Right cardiac atrium (tissue), 5 donors: ENCODE data around the gene MCM10. TPM values are rescaled to one million over a fixed set of nuclear protein-coding genes. Genes with fewer than 3 reads are reported as not detected.

Experiments used
- ATAC-seq, 2 donors: fragments of 200-7000 bp; cut with Tn5 transposase; one replicate each; pipeline versions ENCODE4 v1.8.0 to v1.9.1; 2020; ENCODE audit warnings: moderate library complexity in 2 of 2, mild to moderate bottlenecking in 1 of 2
- DNase-seq, 3 donors: peaks; one replicate each; pipeline ENCODE4 v3.0.0-alpha.2; 2020
- H3K27ac ChIP-seq: one replicate; pipeline ENCODE4 v1.5.1; 2013; ENCODE audit warnings: mild to moderate bottlenecking, low read length, control low read depth, moderate library complexity
- H3K27me3 ChIP-seq: one replicate; pipeline ENCODE4 v1.6.1; 2013; ENCODE audit not compliant: control insufficient read depth, insufficient read depth
- H3K4me1 ChIP-seq: one replicate; pipeline ENCODE4 v1.6.1; 2013; ENCODE audit warnings: low read length; ENCODE audit not compliant: control insufficient read depth, insufficient read depth
- H3K4me3 ChIP-seq: one replicate; pipeline ENCODE4 v1.5.1; 2013; ENCODE audit warnings: low read length, control low read depth
- H3K9me3 ChIP-seq: one replicate; pipeline ENCODE4 v1.6.1; 2013; ENCODE audit warnings: low read length; ENCODE audit not compliant: control insufficient read depth
- WGBS: extraction: QIAGEN DNeasy Blood & Tissue Kit; methylation state at CpG from one replicate; pipeline ENCODE4 v1.1.7; 2013; 5-methylcytosine and 5-hydroxymethylcytosine counted together
- intact Hi-C, 4 donors: fragments of 100-400 bp; cut with DNase I; formaldehyde crosslinking; loops; one replicate each; pipeline versions ENCODE4 v1.11.0 to v1.14.0; 2022 to 2023
- polyA plus RNA-seq: library from polyadenylated mRNA; stranded (reverse); fragments of 200-250 nt; gene quantifications from one replicate; pipeline ENCODE4 v1.2.3, GENCODE V29; 2013
- total RNA-seq, 4 donors: library from RNA; stranded (reverse); fragmentation: NEBNext Ultra II Directional; extraction: Animal tissue kit (Norgen Biotek cat#: 25700); gene quantifications; one replicate each; pipeline ENCODE4 v1.2.1, GENCODE V29; 2021
- donor health status: healthy with polysubstance abuse.
- donor health status: DM: no; HTN: yes; CAD: no.
- donor health status: DM: no; HTN: no; CAD: no.
- donor health status: DM: no; HTN: yes; CAD: no; lungs with severe emphysema.
- donor health status: DM: yes; HTN: yes; CAD: no.

Gene MCM10
- total and polyA plus RNA-seq, 5 donors, result 0.07 to 0.35 (median 0.28) TPM; not detected in 1

- Histone ChIP-seq H3K9me3 (no peaks in the 10 kb centered on the region), H3K27me3 (no peaks in the 10 kb centered on the region), H3K4me3 (no peak overlapping the region), H3K27ac (no peak overlapping the region), H3K4me1 (no peaks in the 10 kb centered on the region)
- WGBS, result 95% methylated on average over 5 of the region's 5 CpGs
- intact Hi-C loops, result no loop called here
- ATAC-seq, result no peak
- DNase-seq, result no peak
These were observed 30.0 kb downstream of the MCM10 start for GRCh38 chr10:13191362-13191761.

DNA sequence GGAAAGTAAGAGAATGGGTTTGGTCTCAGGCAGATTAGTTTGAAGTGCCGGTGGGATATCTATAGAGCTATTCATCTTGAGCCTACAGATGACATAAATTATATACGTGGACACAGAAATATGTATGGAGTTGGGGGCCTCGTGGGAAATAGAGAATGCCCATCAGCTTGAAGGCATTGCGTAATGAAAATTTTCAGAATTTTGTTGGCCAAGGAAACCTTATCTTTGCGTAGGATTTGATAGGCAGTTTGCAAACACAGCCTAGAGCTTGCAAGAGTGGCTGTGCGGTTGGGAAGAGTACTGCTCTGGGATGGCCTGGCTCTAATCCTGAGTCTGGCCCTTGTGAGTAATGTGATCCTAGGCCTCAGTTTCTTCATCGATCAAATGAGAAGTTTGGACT, 32.3 kb downstream of the MCM10 start:
- no peak for DNase-seq
- Histone ChIP-seq H3K9me3 (no peaks in the 10 kb centered on the region), H3K27me3 (no peaks in the 10 kb centered on the region), H3K4me3 (no peak overlapping the region), H3K27ac (no peak overlapping the region), H3K4me1 (no peaks in the 10 kb centered on the region)
- no peak for ATAC-seq
- intact Hi-C loops, result no loop called here
- 76% methylated on average over 7 of the region's 7 CpGs for WGBS

DNA sequence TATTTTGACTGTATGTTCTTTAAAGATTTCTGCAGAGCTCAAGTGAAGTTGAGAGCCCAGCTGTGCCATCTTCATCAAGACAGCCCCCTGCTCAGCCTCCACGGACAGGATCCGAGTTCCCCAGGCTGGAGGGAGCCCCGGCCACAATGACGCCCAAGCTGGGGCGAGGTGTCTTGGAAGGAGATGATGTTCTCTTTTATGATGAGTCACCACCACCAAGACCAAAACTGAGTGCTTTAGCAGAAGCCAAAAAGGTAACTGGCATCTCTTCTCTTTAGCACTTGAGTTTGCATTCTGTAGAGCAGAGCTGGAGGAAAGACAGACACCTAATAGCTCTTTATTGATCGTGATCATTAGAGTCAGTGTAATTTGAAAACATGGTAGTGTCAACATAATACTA, 33.7 kb downstream of the MCM10 start:
- ATAC-seq (no peak), DNase-seq (no peak)
- 91% methylated on average over 6 of the region's 6 CpGs for WGBS
- H3K9me3 ChIP-seq, result no peaks in the 10 kb centered on the region
- H3K27ac ChIP-seq, result no peak overlapping the region
- no peaks in the 10 kb centered on the region for H3K4me1 ChIP-seq
- H3K27me3 ChIP-seq, result no peaks in the 10 kb centered on the region
- intact Hi-C loops, result no loop called here
- no peak overlapping the region for H3K4me3 ChIP-seq

DNA sequence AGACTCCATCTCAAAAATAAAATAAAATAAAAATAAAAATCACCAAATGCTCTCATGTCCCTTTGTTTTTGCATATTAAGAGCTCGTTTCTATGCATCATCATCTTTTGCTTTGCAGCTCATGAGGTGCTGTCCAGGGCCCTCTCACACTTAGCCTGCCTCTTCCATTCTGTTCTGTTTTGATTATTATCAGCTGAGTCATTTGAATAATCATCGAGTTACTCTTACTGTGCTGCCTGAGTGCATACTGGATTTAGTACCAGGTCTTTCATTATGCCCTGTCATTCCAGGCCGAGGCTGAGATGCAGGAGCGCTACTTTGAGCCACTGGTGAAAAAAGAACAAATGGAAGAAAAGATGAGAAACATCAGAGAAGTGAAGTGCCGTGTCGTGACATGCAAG, 39.8 kb downstream of the MCM10 start:
- H3K4me3 ChIP-seq, result no peak overlapping the region
- intact Hi-C loops, result no loop called here
- H3K27ac ChIP-seq, result no peak overlapping the region
- H3K4me1 ChIP-seq, result peaks cover 1% of the 10 kb centered on the region
- H3K9me3 ChIP-seq, result no peaks in the 10 kb centered on the region
- no peaks in the 10 kb centered on the region for H3K27me3 ChIP-seq
- no peak for ATAC-seq
- 92% methylated on average over 6 of the region's 6 CpGs for WGBS
- no peak for DNase-seq

DNA sequence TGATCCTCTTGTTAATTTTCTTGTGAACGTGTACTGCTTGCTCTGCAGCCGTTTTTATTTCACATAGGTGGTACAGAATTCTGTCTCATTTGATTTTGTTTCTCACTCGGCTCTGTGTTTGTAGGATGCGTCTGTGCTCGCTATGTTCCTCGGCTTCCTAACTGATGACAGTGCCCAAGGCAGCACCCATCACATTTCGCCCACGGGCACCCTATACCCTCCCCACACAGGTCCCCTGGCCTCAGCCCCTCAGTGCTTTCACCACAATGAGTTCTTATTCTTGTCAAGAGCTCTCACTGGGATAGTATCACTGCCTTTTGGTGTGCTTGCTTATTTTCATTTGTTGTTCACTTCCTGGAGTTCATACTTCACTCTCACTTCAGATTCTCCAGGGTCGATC, 44.7 kb downstream of the MCM10 start:
- Histone ChIP-seq H3K9me3 (no peaks in the 10 kb centered on the region), H3K4me3 (no peak overlapping the region), H3K27me3 (no peaks in the 10 kb centered on the region), H3K4me1 (peaks cover 1% of the 10 kb centered on the region), H3K27ac (no peak overlapping the region)
- 85% methylated on average over 9 of the region's 9 CpGs for WGBS
- intact Hi-C loops, result no loop called here
- ATAC-seq, result no peak
- DNase-seq, result no peak

GRCh38 chr10:13206546-13207443, 45.4 kb downstream of the MCM10 start:
- WGBS, result 74% methylated on average over 5 of the region's 5 CpGs
- no peak for ATAC-seq

GRCh38 chr10:13213163-13213562, 51.8 kb downstream of the MCM10 start:
- H3K9me3 ChIP-seq, result no peaks in the 10 kb centered on the region
- H3K4me3 ChIP-seq, result no peak overlapping the region
- no peak overlapping the region for H3K27ac ChIP-seq
- ATAC-seq, result no peak
- intact Hi-C loops, result no loop called here
- WGBS, result 89% methylated on average over 7 of the region's 7 CpGs
- H3K4me1 ChIP-seq, result no peaks in the 10 kb centered on the region
- H3K27me3 ChIP-seq, result no peaks in the 10 kb centered on the region
- no peak for DNase-seq

More at GRCh38 chr10:13206546-13207443, 45.4 kb downstream of the MCM10 start:
- intact Hi-C loops, result no loop called here
- Histone ChIP-seq H3K4me1 (peaks cover 1% of the 10 kb centered on the region), H3K27me3 (no peaks in the 10 kb centered on the region), H3K4me3 (no peak overlapping the region), H3K9me3 (no peaks in the 10 kb centered on the region), H3K27ac (no peak overlapping the region)
- DNase-seq, result no peak

DNA sequence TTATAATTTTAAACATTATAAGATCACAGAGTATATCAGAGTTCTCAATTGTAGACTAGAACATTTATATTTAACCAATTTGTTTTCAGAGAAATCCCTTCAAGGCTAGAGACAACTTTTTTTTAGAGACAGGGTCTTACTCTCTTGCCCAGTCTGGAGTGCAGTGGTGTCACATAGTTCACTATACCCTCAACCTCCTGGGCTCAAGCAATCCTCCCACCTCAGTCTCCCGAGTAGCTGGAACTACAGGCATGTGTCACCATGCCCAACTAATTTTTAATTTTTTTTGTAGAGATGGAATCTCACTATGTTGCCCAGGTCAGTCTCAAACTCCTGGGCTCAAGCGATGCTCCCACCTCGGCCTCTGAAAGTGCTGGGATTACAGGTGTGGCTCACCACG, 57.5 kb downstream of the MCM10 start:
- H3K27ac ChIP-seq, result no peak overlapping the region
- 94% methylated on average over 4 of the region's 4 CpGs for WGBS

GRCh38 chr10:13219685-13220670, 58.6 kb downstream of the MCM10 start:
- Histone ChIP-seq H3K27ac (no peak overlapping the region), H3K9me3 (no peaks in the 10 kb centered on the region), H3K4me3 (no peak overlapping the region), H3K4me1 (no peaks in the 10 kb centered on the region), H3K27me3 (no peaks in the 10 kb centered on the region)
- DNase-seq, result no peak
- no peak for ATAC-seq
- 62% methylated on average over 12 of the region's 12 CpGs for WGBS
- intact Hi-C loops, result no loop called here

More for the DNA sequence above, 57.5 kb downstream of the MCM10 start:
- Histone ChIP-seq H3K27me3 (no peaks in the 10 kb centered on the region), H3K4me3 (no peak overlapping the region), H3K9me3 (no peaks in the 10 kb centered on the region), H3K4me1 (no peaks in the 10 kb centered on the region)
- DNase-seq, result no peak
- ATAC-seq, result no peak
- intact Hi-C loops, result no loop called here

- Histone ChIP-seq H3K27ac (no peak overlapping the region), H3K4me3 (no peak overlapping the region), H3K9me3 (no peaks in the 10 kb centered on the region), H3K4me1 (no peaks in the 10 kb centered on the region), H3K27me3 (no peaks in the 10 kb centered on the region)
- intact Hi-C loops, result no loop called here
- ATAC-seq (no peak), DNase-seq (no peak)
- 90% methylated on average over 8 of the region's 8 CpGs for WGBS
These were observed 60.2 kb downstream of the MCM10 start for GRCh38 chr10:13221572-13221971.

- DNase-seq (no peak), ATAC-seq (no peak)
- intact Hi-C loops, result no loop called here
- no peaks in the 10 kb centered on the region for H3K4me1 ChIP-seq
- no peak overlapping the region for H3K4me3 ChIP-seq
- 87% methylated on average over 6 of the region's 6 CpGs for WGBS
- H3K27ac ChIP-seq, result no peak overlapping the region
- H3K27me3 ChIP-seq, result no peaks in the 10 kb centered on the region
- H3K9me3 ChIP-seq, result no peaks in the 10 kb centered on the region
These were observed 60.8 kb downstream of the MCM10 start for GRCh38 chr10:13222151-13222550.
